ENCODE measurements around the gene NYAP1. TPM values are rescaled to one million over a fixed set of nuclear protein-coding genes. Genes with fewer than 3 reads are reported as not detected.
A peak's percentile ranks its signal among the peaks of the same experiment; 100 is the strongest.

The NYAP1 gene
- polyA plus RNA-seq, 1 donor (not counting 4 experiments of a cell fraction or from before 2014, with no cell fraction given): 0.16 TPM

GRCh38 chr7:100471021-100471420 is 12.7 kb upstream of the NYAP1 start:
- H3K9me1 ChIP-seq (ENCODE audit: control insufficient read depth, extremely low read depth, insufficient read depth, low read length): no peaks in the 10 kb centered on the region
- H3K27ac ChIP-seq (ENCODE audit: control insufficient read depth, insufficient read depth, low read length): no peak overlapping the region
- no peaks in the 10 kb centered on the region for H3K27me3 ChIP-seq (ENCODE audit: control insufficient read depth, extremely low read depth, insufficient read depth, low read length)
- no peak overlapping the region for H3K9ac ChIP-seq (ENCODE audit: control insufficient read depth, extremely low read depth, insufficient read depth, low read length)
- no peak for DNase-seq (ENCODE audit: low read depth, low spot score)
- H3K4me2 ChIP-seq (ENCODE audit: control insufficient read depth, extremely low read depth, insufficient read depth, low read depth, low read length): no peak overlapping the region
- dilution Hi-C loops (cut with MboI; ENCODE audit: extremely low pct_ligation_motif_present, low sequenced_read_pairs): no loop called here
- TF ChIP-seq, protein P1, sequence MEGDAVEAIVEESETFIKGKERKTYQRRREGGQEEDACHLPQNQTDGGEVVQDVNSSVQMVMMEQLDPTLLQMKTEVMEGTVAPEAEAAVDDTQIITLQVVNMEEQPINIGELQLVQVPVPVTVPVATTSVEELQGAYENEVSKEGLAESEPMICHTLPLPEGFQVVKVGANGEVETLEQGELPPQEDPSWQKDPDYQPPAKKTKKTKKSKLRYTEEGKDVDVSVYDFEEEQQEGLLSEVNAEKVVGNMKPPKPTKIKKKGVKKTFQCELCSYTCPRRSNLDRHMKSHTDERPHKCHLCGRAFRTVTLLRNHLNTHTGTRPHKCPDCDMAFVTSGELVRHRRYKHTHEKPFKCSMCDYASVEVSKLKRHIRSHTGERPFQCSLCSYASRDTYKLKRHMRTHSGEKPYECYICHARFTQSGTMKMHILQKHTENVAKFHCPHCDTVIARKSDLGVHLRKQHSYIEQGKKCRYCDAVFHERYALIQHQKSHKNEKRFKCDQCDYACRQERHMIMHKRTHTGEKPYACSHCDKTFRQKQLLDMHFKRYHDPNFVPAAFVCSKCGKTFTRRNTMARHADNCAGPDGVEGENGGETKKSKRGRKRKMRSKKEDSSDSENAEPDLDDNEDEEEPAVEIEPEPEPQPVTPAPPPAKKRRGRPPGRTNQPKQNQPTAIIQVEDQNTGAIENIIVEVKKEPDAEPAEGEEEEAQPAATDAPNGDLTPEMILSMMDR (optimal IDR thresholded peaks at IDR 0.05 in 1 of 3, IDR thresholded peaks at IDR 0.05 in 1 of 3, conservative IDR thresholded peaks at IDR 0.05 in 1 of 3; ENCODE audit: extremely low read depth in 1 of 3, insufficient read depth in 2 of 3, low read length in 3 of 3): no peak
- TF ChIP-seq EZH2 (IDR thresholded peaks at IDR 0.05; ENCODE audit: low read length): no peak
- H4K20me1 ChIP-seq (ENCODE audit: control insufficient read depth, extremely low read depth, insufficient read depth, low read length): no peaks in the 10 kb centered on the region
- H3K79me2 ChIP-seq (ENCODE audit: control insufficient read depth, insufficient read depth, low read length): peaks cover 4% of the 10 kb centered on the region
- peaks cover 16% of the 10 kb centered on the region for H3K4me1 ChIP-seq (ENCODE audit: control insufficient read depth, extremely low read depth, insufficient read depth, low read length)
- no peak overlapping the region for H3K4me3 ChIP-seq (ENCODE audit: control insufficient read depth in 2 of 3, extremely low read depth in 1 of 3, insufficient read depth in 2 of 3, low read depth in 1 of 3, low read length in 3 of 3)
- no peaks in the 10 kb centered on the region for H3K9me3 ChIP-seq (ENCODE audit: control insufficient read depth, low read depth, low read length)
- no peak overlapping the region for H2AFZ ChIP-seq (ENCODE audit: control insufficient read depth, low read length)
- H3K36me3 ChIP-seq (ENCODE audit: control insufficient read depth in 2 of 2, extremely low read depth in 1 of 2, insufficient read depth in 2 of 2, low read length in 2 of 2): peaks cover 11 to 21% of the 10 kb centered on the region in 2 experiments
- no peak for FAIRE-seq

- Histone ChIP-seq H3K36me3 (ENCODE audit: control insufficient read depth in 2 of 2, extremely low read depth in 1 of 2, insufficient read depth in 2 of 2, low read length in 2 of 2) (peaks cover 6 to 17% of the 10 kb centered on the region in 2 experiments), H3K4me1 (ENCODE audit: control insufficient read depth, extremely low read depth, insufficient read depth, low read length) (peaks cover 28% of the 10 kb centered on the region), H3K4me2 (ENCODE audit: control insufficient read depth, extremely low read depth, insufficient read depth, low read depth, low read length) (peak overlapping the region; percentile 67), H3K79me2 (ENCODE audit: control insufficient read depth, insufficient read depth, low read length) (peaks cover 16% of the 10 kb centered on the region), H3K27ac (ENCODE audit: control insufficient read depth, insufficient read depth, low read length) (peak overlapping the region; percentile 31), H3K27me3 (ENCODE audit: control insufficient read depth, extremely low read depth, insufficient read depth, low read length) (no peaks in the 10 kb centered on the region), H3K9me1 (ENCODE audit: control insufficient read depth, extremely low read depth, insufficient read depth, low read length) (no peaks in the 10 kb centered on the region), H2AFZ (ENCODE audit: control insufficient read depth, low read length) (peak overlapping the region; percentile 51), H3K4me3 (ENCODE audit: control insufficient read depth in 2 of 3, extremely low read depth in 1 of 3, insufficient read depth in 2 of 3, low read depth in 1 of 3, low read length in 3 of 3) (peak overlapping the region in 1 of 3 experiments; percentile 49), H3K9ac (ENCODE audit: control insufficient read depth, extremely low read depth, insufficient read depth, low read length) (peak overlapping the region; percentile 1), H3K9me3 (ENCODE audit: control insufficient read depth, low read depth, low read length) (no peaks in the 10 kb centered on the region), H4K20me1 (ENCODE audit: control insufficient read depth, extremely low read depth, insufficient read depth, low read length) (no peaks in the 10 kb centered on the region)
- dilution Hi-C loops (cut with MboI; ENCODE audit: extremely low pct_ligation_motif_present, low sequenced_read_pairs): no loop called here
- DNase-seq (ENCODE audit: low read depth, low spot score) (no peak), FAIRE-seq (no peak)
- TF ChIP-seq, protein P1 (optimal IDR thresholded peaks at IDR 0.05 in 1 of 3, IDR thresholded peaks at IDR 0.05 in 1 of 3, conservative IDR thresholded peaks at IDR 0.05 in 1 of 3; ENCODE audit: extremely low read depth in 1 of 3, insufficient read depth in 2 of 3, low read length in 3 of 3): no peak
- no peak for TF ChIP-seq EZH2 (IDR thresholded peaks at IDR 0.05; ENCODE audit: low read length)
Observed at GRCh38 chr7:100472121-100472851, 11.4 kb upstream of the NYAP1 start.
